PC-9 (cell line): Measurements from ENCODE around the gene RNASE9.

Experiments used
- CTCF ChIP-seq: fragments of 200-600 bp; sonication (generic); conservative IDR thresholded peaks from 2 replicates; pipeline ENCODE4 v1.6.1; 2017; ENCODE audit warnings: mixed run types, antibody characterized with exemption, mild to moderate bottlenecking, moderate library complexity
- EZH2 ChIP-seq: fragments of 200-600 bp; sonication (generic); IDR thresholded peaks from 2 replicates; pipeline ENCODE4 v1.8.0; 2017; ENCODE audit warnings: antibody characterized with exemption, low read depth

- TF ChIP-seq CTCF (no peak), EZH2 (no peak)
Observed at GRCh38 chr14:20578325-20578724, 17.5 kb upstream of the RNASE9 start.
